Measurements from ENCODE around the gene RBFOX2. TPM values are rescaled to one million over a fixed set of nuclear protein-coding genes. Genes with fewer than 3 reads are reported as not detected.
"Not testable (repeated sequence)": the region's sequence is repeated elsewhere in the genome, so short reads cannot be mapped to it uniquely, and the experiment has no call there.

The RBFOX2 gene, protein sequence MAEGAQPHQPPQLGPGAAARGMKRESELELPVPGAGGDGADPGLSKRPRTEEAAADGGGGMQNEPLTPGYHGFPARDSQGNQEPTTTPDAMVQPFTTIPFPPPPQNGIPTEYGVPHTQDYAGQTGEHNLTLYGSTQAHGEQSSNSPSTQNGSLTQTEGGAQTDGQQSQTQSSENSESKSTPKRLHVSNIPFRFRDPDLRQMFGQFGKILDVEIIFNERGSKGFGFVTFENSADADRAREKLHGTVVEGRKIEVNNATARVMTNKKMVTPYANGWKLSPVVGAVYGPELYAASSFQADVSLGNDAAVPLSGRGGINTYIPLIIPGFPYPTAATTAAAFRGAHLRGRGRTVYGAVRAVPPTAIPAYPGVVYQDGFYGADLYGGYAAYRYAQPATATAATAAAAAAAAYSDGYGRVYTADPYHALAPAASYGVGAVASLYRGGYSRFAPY
- 126 and 136 TPM in 2 replicates for total RNA-seq
- long read RNA-seq, transcript RBFOX2-210 (13 exons, 1,935 nt), result minor isoform, 9 of 199 reads
- long read RNA-seq, transcript RBFOX2-208 (13 exons, 1,254 nt), result major isoform, 10 of 199 reads
- long read RNA-seq, partial matches to known transcripts, result 4 of 199 reads
- long read RNA-seq, other reads (novel, unspliced or antisense), result 175 of 199 reads

DNA sequence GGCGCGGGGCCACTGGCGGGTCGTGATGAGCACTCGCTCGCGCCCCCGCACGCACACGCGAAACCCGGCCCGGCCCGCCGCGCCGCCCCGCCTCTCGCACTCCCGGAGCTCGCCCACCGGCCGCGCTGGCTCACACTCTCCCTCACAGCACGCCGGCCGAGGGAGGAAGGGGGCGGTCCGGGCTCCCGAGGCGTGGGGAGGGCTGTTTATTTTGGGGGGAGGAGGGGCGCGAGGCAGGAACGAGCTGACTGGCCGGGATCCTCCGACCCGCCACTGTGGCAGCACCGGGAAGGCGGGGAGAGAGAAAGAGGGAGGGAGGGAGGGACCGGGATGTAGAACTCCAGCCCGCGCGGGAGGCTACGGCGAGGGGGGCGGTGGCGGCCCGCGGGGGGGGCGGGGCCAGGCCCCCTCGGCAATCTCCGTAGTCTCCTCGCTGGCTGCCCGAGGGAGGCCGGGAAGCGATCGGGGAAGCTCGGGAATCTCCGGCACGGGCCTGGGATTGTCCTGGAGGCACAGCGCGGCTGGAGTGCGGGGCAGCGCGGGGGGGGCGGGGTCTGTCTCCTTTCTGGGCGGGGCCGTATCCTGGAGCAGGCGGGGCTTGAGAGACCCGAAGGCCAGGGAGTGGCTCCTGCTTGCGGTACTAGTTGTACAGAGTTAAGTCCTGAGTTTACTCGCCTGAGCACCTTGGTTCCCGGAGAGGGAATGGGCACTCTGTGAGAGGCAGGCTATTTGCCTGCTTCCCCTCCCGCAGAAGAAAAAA lies at the start of gene RBFOX2:
Gene RBFOX2 (minus strand): TSS at position 179 of the 760 bp plus-strand sequence. CDS start 399 bp downstream, outside the sequence.
- Mint-ChIP-seq H3K36me3 (ENCODE audit: low read depth) (no peaks in the 10 kb centered on the region), H3K4me3 (peak within 1 kb of the TSS; percentile 94), H3K27me3 (ENCODE audit: low read depth) (no peaks in the 10 kb centered on the region), H3K27ac (ENCODE audit: unreplicated experiment) (peak within 1 kb of the TSS; percentile 89), H3K9me3 (no peaks in the 10 kb centered on the region), H3K4me1 (peaks cover 41% of the 10 kb centered on the region)
- peak; percentile 96 for DNase-seq (ENCODE audit: low read depth, low spot score)
- TF ChIP-seq, protein P1, sequence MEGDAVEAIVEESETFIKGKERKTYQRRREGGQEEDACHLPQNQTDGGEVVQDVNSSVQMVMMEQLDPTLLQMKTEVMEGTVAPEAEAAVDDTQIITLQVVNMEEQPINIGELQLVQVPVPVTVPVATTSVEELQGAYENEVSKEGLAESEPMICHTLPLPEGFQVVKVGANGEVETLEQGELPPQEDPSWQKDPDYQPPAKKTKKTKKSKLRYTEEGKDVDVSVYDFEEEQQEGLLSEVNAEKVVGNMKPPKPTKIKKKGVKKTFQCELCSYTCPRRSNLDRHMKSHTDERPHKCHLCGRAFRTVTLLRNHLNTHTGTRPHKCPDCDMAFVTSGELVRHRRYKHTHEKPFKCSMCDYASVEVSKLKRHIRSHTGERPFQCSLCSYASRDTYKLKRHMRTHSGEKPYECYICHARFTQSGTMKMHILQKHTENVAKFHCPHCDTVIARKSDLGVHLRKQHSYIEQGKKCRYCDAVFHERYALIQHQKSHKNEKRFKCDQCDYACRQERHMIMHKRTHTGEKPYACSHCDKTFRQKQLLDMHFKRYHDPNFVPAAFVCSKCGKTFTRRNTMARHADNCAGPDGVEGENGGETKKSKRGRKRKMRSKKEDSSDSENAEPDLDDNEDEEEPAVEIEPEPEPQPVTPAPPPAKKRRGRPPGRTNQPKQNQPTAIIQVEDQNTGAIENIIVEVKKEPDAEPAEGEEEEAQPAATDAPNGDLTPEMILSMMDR (conservative IDR thresholded peaks at IDR 0.05), result no peak

DNA sequence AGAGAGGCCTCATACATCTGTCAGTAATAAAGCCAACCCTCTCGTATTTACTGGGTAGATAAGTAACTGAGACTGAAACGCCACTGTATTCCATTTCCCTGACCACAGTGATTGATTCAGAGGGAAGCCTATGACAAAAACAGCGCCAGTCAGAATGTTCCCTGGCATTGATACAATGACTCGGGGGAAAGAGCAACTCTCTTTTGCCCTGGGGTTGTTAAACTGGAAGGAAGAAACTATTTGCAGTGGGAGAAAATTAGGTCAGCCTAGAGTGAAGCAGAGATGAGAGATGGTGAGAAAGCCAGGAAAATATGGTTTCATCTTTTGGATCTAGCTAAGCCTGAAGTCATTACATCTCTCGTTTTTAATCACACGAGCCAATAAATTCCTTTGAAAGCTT lies 48.6 kb upstream of the RBFOX2 start:
- no peaks in the 10 kb centered on the region for H3K36me3 Mint-ChIP-seq (ENCODE audit: low read depth)
- H3K4me1 Mint-ChIP-seq, result no peaks in the 10 kb centered on the region
- H3K27ac Mint-ChIP-seq (ENCODE audit: unreplicated experiment), result no peak overlapping the region
- TF ChIP-seq, protein P1 (conservative IDR thresholded peaks at IDR 0.05), result no peak
- H3K4me3 Mint-ChIP-seq, result no peak overlapping the region
- no peak for DNase-seq (ENCODE audit: low read depth, low spot score)
- H3K27me3 Mint-ChIP-seq (ENCODE audit: low read depth), result no peaks in the 10 kb centered on the region
- no peaks in the 10 kb centered on the region for H3K9me3 Mint-ChIP-seq

DNA sequence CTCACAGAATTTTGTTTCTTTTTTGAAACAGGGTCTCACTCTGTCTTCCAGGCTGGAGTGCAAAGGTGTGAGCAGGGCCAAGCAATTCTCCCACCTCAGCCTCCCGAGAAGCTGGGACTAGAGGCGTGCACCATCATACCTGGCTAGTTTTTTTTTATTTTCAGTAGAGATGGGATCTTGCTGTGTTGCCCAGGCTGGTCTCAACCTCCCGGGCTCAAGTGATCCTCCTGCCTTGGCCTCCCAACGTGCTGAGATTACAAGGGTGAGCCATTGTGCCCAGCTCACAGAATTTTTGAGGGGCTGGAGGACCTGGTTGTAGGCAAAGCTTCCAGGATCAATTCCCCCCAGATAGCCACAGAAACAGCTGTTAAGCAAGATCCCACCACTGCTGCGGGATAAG lies 47.1 kb upstream of the RBFOX2 start:
- H3K9me3 Mint-ChIP-seq, result no peaks in the 10 kb centered on the region
- H3K27ac Mint-ChIP-seq (ENCODE audit: unreplicated experiment), result no peak overlapping the region
- H3K4me1 Mint-ChIP-seq, result no peaks in the 10 kb centered on the region
- no peaks in the 10 kb centered on the region for H3K27me3 Mint-ChIP-seq (ENCODE audit: low read depth)
- no peak overlapping the region for H3K4me3 Mint-ChIP-seq
- TF ChIP-seq, protein P1 (conservative IDR thresholded peaks at IDR 0.05), result no peak
- DNase-seq (ENCODE audit: low read depth, low spot score), result no peak
- no peaks in the 10 kb centered on the region for H3K36me3 Mint-ChIP-seq (ENCODE audit: low read depth)

DNA sequence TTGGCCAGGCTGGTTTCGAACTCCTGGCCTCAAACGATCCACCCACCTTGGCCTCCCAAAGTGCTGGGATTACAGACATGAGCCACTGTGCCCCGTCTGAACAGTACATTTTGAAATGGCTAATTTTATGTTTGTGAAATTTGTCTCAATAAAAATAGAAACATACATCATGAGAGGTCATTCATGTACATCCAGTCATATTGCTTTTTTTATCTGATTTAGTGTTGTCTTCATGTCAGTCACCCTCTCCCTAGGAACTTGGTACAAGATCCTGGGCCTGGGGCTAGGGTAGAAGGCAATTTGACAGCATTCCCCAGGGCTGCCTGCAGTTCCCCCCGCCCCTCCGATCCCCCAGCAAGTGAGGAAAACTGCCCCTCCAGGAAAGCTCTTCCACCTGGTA lies 46.6 kb upstream of the RBFOX2 start:
- TF ChIP-seq, protein P1 (conservative IDR thresholded peaks at IDR 0.05), result no peak
- Mint-ChIP-seq H3K9me3 (no peaks in the 10 kb centered on the region), H3K4me1 (no peaks in the 10 kb centered on the region), H3K27me3 (ENCODE audit: low read depth) (no peaks in the 10 kb centered on the region), H3K4me3 (no peak overlapping the region), H3K27ac (ENCODE audit: unreplicated experiment) (no peak overlapping the region), H3K36me3 (ENCODE audit: low read depth) (no peaks in the 10 kb centered on the region)
- no peak for DNase-seq (ENCODE audit: low read depth, low spot score)

DNA sequence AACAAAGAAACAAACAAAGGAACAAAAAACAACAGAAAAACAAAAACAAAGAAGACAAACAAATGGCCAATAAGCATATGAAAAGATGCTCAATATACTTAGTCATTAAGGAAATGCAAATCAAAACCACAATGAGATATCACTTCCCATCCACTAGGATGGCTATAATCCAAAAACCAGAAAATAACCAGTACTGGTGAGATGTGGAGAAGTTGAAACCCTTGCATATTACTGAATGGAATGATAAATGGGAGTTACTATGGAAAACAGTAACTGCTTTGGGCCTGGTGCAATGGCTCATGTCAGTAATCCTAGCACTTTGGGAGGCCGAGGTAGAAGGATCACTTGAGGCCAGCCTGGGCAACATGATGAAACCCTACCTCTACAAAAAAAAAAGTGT lies 44.9 kb upstream of the RBFOX2 start:
- DNase-seq (ENCODE audit: low read depth, low spot score), result no peak
- Mint-ChIP-seq H3K4me1 (no peaks in the 10 kb centered on the region), H3K4me3 (no peak overlapping the region), H3K9me3 (no peaks in the 10 kb centered on the region), H3K36me3 (ENCODE audit: low read depth) (no peaks in the 10 kb centered on the region), H3K27me3 (ENCODE audit: low read depth) (no peaks in the 10 kb centered on the region), H3K27ac (ENCODE audit: unreplicated experiment) (no peak overlapping the region)
- TF ChIP-seq, protein P1 (conservative IDR thresholded peaks at IDR 0.05), result no peak

DNA sequence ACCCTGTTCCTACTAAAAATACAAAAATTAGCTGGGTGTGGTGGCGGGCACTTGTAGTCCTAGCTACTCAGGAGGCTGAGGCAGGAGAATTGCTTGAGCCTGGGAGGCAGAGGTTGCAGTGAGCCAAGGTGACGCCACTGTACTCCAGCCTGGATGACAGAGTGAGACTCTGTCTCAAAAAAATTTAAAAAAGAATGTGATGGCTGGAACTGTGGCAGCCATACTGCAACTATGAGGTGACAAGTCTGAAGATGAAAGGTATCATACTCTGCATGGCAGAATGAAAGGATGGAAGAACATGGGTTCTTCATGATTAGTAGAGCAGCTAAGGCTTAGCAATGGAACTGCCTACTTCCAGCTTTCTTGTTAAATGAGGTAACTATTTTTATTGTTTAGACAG lies 42.0 kb upstream of the RBFOX2 start:
- H3K36me3 Mint-ChIP-seq (ENCODE audit: low read depth); H3K27ac Mint-ChIP-seq (ENCODE audit: unreplicated experiment); H3K9me3 Mint-ChIP-seq; DNase-seq (ENCODE audit: low read depth, low spot score); H3K4me3 Mint-ChIP-seq; H3K27me3 Mint-ChIP-seq (ENCODE audit: low read depth): not testable (repeated sequence)
- peaks cover 11% of the 10 kb centered on the region for H3K4me1 Mint-ChIP-seq

Measured in neural crest cell (in vitro differentiated cells).